ENCODE measurements around the gene GCNT2.

GCNT2 gene

DNA sequence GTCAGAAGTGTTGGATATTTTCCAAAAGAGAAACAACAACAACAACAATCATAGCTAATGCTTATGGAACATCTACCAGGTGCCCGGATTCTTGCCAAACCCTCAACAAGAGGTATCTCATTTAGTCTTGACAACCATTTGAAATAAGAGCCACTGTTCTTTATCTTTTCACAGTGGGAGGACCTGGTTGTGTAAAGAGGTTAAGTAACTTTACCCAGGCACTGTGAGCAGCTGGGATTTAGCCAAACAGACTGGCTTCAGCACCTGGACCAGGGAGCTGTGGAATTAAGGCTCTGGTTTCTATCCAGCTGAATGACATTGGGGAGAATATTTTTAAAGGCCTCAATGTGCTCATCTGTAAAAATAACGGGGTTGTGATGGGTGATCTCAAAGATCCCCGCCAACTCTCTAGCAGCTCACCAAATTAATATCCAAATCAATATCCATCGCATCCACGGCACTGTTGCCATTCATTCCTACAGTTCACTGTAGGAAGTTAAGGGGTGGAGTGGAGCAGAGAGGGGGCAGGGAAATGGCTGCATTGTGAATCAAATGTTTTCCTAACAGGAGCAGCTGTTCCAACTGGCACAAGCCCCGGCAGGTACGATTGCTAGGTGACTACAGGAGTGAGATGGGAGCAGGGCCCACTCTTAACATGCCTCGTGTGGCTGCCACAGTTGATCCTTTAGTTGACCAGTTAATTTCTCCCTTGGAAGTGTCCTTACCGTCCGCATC lies 61.8 kb downstream of the GCNT2 start:
- no peaks in the 10 kb centered on the region for H3K27me3 ChIP-seq (ENCODE audit: insufficient read depth, low read length, poor library complexity)
- ATAC-seq (ENCODE audit: insufficient read depth, low read depth) (peak; percentile 25), DNase-seq (peak; percentile 24)
- H2AFZ ChIP-seq (ENCODE audit: low read depth, low read length), result peak overlapping the region; percentile 72
- H3K36me3 ChIP-seq (ENCODE audit: insufficient read depth, low read length), result no peaks in the 10 kb centered on the region
- H4K20me1 ChIP-seq (ENCODE audit: insufficient read depth, low read length), result no peaks in the 10 kb centered on the region
- H3K4me3 ChIP-seq (ENCODE audit: low read depth in 1 of 2, low read length in 2 of 2), result peak overlapping the region in 1 of 2 experiments; percentile 41; a peak in 2 of 4 replicates
- H3K4me1 ChIP-seq (ENCODE audit: insufficient read depth, low read length), result peaks cover 51% of the 10 kb centered on the region
- TF ChIP-seq EZH2 (IDR thresholded peaks at IDR 0.05; ENCODE audit: borderline replicate concordance, low read depth, low read length, severe bottlenecking), result no peak
- TF ChIP-seq, protein P1, sequence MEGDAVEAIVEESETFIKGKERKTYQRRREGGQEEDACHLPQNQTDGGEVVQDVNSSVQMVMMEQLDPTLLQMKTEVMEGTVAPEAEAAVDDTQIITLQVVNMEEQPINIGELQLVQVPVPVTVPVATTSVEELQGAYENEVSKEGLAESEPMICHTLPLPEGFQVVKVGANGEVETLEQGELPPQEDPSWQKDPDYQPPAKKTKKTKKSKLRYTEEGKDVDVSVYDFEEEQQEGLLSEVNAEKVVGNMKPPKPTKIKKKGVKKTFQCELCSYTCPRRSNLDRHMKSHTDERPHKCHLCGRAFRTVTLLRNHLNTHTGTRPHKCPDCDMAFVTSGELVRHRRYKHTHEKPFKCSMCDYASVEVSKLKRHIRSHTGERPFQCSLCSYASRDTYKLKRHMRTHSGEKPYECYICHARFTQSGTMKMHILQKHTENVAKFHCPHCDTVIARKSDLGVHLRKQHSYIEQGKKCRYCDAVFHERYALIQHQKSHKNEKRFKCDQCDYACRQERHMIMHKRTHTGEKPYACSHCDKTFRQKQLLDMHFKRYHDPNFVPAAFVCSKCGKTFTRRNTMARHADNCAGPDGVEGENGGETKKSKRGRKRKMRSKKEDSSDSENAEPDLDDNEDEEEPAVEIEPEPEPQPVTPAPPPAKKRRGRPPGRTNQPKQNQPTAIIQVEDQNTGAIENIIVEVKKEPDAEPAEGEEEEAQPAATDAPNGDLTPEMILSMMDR (IDR thresholded peaks at IDR 0.05; ENCODE audit: borderline replicate concordance, extremely low read depth, low read length, poor library complexity, severe bottlenecking), result no peak
- peak overlapping the region; percentile 77 for H3K27ac ChIP-seq (ENCODE audit: low read length)
- H3K9ac ChIP-seq (ENCODE audit: low read depth, low read length), result peak overlapping the region; percentile 44
- peak overlapping the region; percentile 65 for H3K4me2 ChIP-seq (ENCODE audit: insufficient read depth, low read length)
- no peaks in the 10 kb centered on the region for H3K79me2 ChIP-seq (ENCODE audit: insufficient read depth, low read length)
- no peaks in the 10 kb centered on the region for H3K9me3 ChIP-seq (ENCODE audit: insufficient read depth, low read length, severe bottlenecking)

DNA sequence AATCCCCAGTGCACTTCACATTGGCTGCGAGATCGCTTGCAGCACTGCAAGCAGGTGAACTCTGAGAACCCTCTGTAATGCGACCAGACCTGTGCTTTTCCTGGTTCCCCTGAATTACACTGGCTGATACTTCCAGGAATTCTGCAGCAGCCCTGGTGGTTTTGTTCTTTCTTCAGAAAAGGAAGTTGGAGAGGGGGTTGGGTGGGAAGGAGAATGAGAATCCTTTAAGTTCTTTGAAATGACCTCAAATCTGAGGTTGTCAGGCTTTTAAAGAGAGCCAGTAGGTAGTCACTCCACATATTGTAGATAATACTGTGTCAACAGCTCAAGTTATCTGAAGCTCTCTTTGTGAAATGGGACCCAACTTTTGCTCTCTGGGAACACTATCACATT lies 62.4 kb downstream of the GCNT2 start:
- peak; percentile 73 for DNase-seq
- Histone ChIP-seq H3K9me3 (ENCODE audit: insufficient read depth, low read length, severe bottlenecking) (no peaks in the 10 kb centered on the region), H3K4me1 (ENCODE audit: insufficient read depth, low read length) (peaks cover 57% of the 10 kb centered on the region), H3K27ac (ENCODE audit: low read length) (peak overlapping the region; percentile 77), H2AFZ (ENCODE audit: low read depth, low read length) (peak overlapping the region; percentile 72), H3K27me3 (ENCODE audit: insufficient read depth, low read length, poor library complexity) (no peaks in the 10 kb centered on the region), H3K4me2 (ENCODE audit: insufficient read depth, low read length) (peak overlapping the region; percentile 65), H3K9ac (ENCODE audit: low read depth, low read length) (peak overlapping the region; percentile 44), H4K20me1 (ENCODE audit: insufficient read depth, low read length) (no peaks in the 10 kb centered on the region), H3K4me3 (ENCODE audit: low read depth in 1 of 2, low read length in 2 of 2) (peak overlapping the region in 1 of 2 experiments; percentile 41; a peak in 2 of 4 replicates), H3K36me3 (ENCODE audit: insufficient read depth, low read length) (no peaks in the 10 kb centered on the region), H3K79me2 (ENCODE audit: insufficient read depth, low read length) (no peaks in the 10 kb centered on the region)
- peak; percentile 71 for ATAC-seq (ENCODE audit: insufficient read depth, low read depth)
- no peak for TF ChIP-seq EZH2 (IDR thresholded peaks at IDR 0.05; ENCODE audit: borderline replicate concordance, low read depth, low read length, severe bottlenecking)
- TF ChIP-seq, protein P1 (IDR thresholded peaks at IDR 0.05; ENCODE audit: borderline replicate concordance, extremely low read depth, low read length, poor library complexity, severe bottlenecking), result no peak

- Histone ChIP-seq H3K9ac (ENCODE audit: low read depth, low read length) (no peak overlapping the region), H3K79me2 (ENCODE audit: insufficient read depth, low read length) (no peaks in the 10 kb centered on the region), H3K36me3 (ENCODE audit: insufficient read depth, low read length) (no peaks in the 10 kb centered on the region), H3K4me1 (ENCODE audit: insufficient read depth, low read length) (peaks cover 63% of the 10 kb centered on the region), H2AFZ (ENCODE audit: low read depth, low read length) (no peak overlapping the region), H3K4me3 (ENCODE audit: low read depth in 1 of 2, low read length in 2 of 2) (no peak overlapping the region), H4K20me1 (ENCODE audit: insufficient read depth, low read length) (no peaks in the 10 kb centered on the region), H3K27ac (ENCODE audit: low read length) (peak overlapping the region; percentile 77), H3K27me3 (ENCODE audit: insufficient read depth, low read length, poor library complexity) (no peaks in the 10 kb centered on the region), H3K9me3 (ENCODE audit: insufficient read depth, low read length, severe bottlenecking) (no peaks in the 10 kb centered on the region), H3K4me2 (ENCODE audit: insufficient read depth, low read length) (no peak overlapping the region)
- ATAC-seq (ENCODE audit: insufficient read depth, low read depth), result no peak
- TF ChIP-seq EZH2 (IDR thresholded peaks at IDR 0.05; ENCODE audit: borderline replicate concordance, low read depth, low read length, severe bottlenecking), result no peak
- TF ChIP-seq, protein P1 (IDR thresholded peaks at IDR 0.05; ENCODE audit: borderline replicate concordance, extremely low read depth, low read length, poor library complexity, severe bottlenecking), result no peak
- no peak for DNase-seq
Measured at GRCh38 chr6:10584607-10585006, 63.5 kb downstream of the GCNT2 start.

Data from DND-41 (cell line).